Endodermal cell (in vitro differentiated cells): ENCODE measurements around the gene MAP3K20. TPM values are rescaled to one million over a fixed set of nuclear protein-coding genes. Genes with fewer than 3 reads are reported as not detected.

Experiments used
- DNase-seq: peaks from one replicate; pipeline ENCODE4 v3.0.0-alpha.2; 2017
- H3K27ac ChIP-seq: 2 replicates; pipeline ENCODE4 v1.5.1; 2013; ENCODE audit warnings: mild to moderate bottlenecking, low read depth, low read length, moderate library complexity
- H3K27me3 ChIP-seq: 2 replicates; pipeline ENCODE4 v1.6.1; 2013; ENCODE audit warnings: mild to moderate bottlenecking, low read length, moderate library complexity; ENCODE audit not compliant: insufficient read depth, control insufficient read depth, poor library complexity, severe bottlenecking
- H3K36me3 ChIP-seq: 2 replicates; pipeline ENCODE4 v1.7.0; 2013; ENCODE audit warnings: mild to moderate bottlenecking, low read length, moderate library complexity; ENCODE audit not compliant: control insufficient read depth, insufficient read depth
- H3K4me1 ChIP-seq: one replicate; pipeline ENCODE4 v1.7.0; 2013; ENCODE audit warnings: low read length; ENCODE audit not compliant: control insufficient read depth, insufficient read depth
- H3K4me3 ChIP-seq: 2 replicates; pipeline ENCODE4 v1.5.1; 2013; ENCODE audit warnings: mild to moderate bottlenecking, low read length, moderate library complexity
- H3K9ac ChIP-seq: 2 replicates; pipeline ENCODE4 v1.6.1; 2013; ENCODE audit warnings: mild to moderate bottlenecking, low read length, moderate library complexity; ENCODE audit not compliant: poor library complexity, severe bottlenecking; ENCODE audit errors: extremely low read depth
- H3K9me3 ChIP-seq: 2 replicates; pipeline ENCODE4 v1.6.1; 2013; ENCODE audit warnings: mild to moderate bottlenecking, low read length, moderate library complexity; ENCODE audit not compliant: control insufficient read depth
- H3K27ac Mint-ChIP-seq: 2 replicates; pipeline ENCODE4 v1.8.0; 2020; ENCODE audit warnings: mixed read lengths
- H3K27me3 Mint-ChIP-seq: 2 replicates; pipeline ENCODE4 v1.8.0; 2021; ENCODE audit warnings: mild to moderate bottlenecking, mixed read lengths; ENCODE audit not compliant: insufficient read depth
- H3K36me3 Mint-ChIP-seq: 2 replicates; pipeline ENCODE4 v1.8.0; 2020; ENCODE audit warnings: low read depth, mixed read lengths
- H3K4me1 Mint-ChIP-seq: 2 replicates; pipeline ENCODE4 v1.8.0; 2020; ENCODE audit warnings: mixed read lengths
- H3K4me3 Mint-ChIP-seq: 2 replicates; pipeline ENCODE4 v1.8.0; 2020; ENCODE audit warnings: mild to moderate bottlenecking, moderate library complexity, mixed read lengths
- H3K9me3 Mint-ChIP-seq: 2 replicates; pipeline ENCODE4 v1.8.0; 2020; ENCODE audit warnings: mild to moderate bottlenecking, mixed read lengths
- WGBS, 2 experiments: methylation state at CpG; one replicate each; pipeline versions ENCODE4 v1.1.5 to v1.1.7; 2013; ENCODE audit warnings: missing lambda C conversion rate in 2 of 2, mixed read lengths in 1 of 2; ENCODE audit not compliant: insufficient coverage in 1 of 2, insufficient read length in 1 of 2; 5-methylcytosine and 5-hydroxymethylcytosine counted together
- total RNA-seq, 2 donors: library from RNA; stranded (reverse); fragmentation: NEBNext Ultra II Directional in 1 of 2; extraction: Animal tissue kit (Norgen Biotek cat#: 25700) in 1 of 2; gene quantifications; 2 replicates in 1 of 2; 3 replicates in 1 of 2; pipeline ENCODE4 v1.2.1, GENCODE V29; 2021
- TF ChIP-seq, protein P1 (sequence below): fragments of 200-600 bp; sonication (generic); conservative IDR thresholded peaks from 2 replicates; pipeline ENCODE4 v1.5.0; 2021; ENCODE audit warnings: antibody characterized with exemption, mild to moderate bottlenecking

Gene MAP3K20
- total RNA-seq, 2 donors from 2014 or later, result 29.4 to 29.9 TPM

DNA sequence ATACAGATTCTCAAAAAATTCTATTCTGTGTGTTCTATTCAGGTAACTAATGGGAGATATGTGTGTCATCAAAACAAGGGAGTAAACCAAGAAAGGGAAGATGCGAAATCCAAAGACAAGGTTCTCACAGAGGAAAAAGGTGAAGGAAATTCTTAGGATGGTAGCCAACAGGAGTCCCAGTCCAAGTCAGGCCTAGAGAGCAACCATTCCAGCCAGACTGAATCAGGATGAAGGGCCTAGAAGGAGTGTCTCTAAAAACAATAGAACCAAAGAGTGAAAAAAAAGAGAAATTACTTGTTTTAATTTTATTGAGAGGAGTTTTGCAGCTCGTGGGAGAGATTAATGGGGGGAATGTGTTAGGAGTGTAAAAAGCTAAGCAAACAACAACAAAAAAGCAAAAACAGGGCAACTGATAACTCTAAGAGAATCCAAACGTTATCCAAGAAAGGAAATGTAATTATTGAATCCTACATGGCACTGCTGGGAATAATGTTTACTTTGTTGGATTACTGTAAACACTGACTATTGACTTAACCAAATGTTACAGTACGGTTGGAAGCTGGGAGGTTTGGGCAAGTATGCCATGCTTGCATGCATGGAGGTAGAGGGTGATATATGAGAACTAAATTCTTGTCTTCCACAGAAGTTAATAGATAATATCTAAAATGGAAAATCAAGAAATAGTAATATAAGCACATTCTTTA lies 12.3 kb downstream of the MAP3K20 start:
- H3K4me1 Mint-ChIP-seq, result peaks cover 34% of the 10 kb centered on the region
- no peak overlapping the region for H3K9ac ChIP-seq
- WGBS, 2 experiments, result 83 to 93% methylated on average over 2 to 4 of the region's 4 CpGs
- no peaks in the 10 kb centered on the region for H3K27me3 ChIP-seq
- TF ChIP-seq, protein P1, sequence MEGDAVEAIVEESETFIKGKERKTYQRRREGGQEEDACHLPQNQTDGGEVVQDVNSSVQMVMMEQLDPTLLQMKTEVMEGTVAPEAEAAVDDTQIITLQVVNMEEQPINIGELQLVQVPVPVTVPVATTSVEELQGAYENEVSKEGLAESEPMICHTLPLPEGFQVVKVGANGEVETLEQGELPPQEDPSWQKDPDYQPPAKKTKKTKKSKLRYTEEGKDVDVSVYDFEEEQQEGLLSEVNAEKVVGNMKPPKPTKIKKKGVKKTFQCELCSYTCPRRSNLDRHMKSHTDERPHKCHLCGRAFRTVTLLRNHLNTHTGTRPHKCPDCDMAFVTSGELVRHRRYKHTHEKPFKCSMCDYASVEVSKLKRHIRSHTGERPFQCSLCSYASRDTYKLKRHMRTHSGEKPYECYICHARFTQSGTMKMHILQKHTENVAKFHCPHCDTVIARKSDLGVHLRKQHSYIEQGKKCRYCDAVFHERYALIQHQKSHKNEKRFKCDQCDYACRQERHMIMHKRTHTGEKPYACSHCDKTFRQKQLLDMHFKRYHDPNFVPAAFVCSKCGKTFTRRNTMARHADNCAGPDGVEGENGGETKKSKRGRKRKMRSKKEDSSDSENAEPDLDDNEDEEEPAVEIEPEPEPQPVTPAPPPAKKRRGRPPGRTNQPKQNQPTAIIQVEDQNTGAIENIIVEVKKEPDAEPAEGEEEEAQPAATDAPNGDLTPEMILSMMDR, result no peak
- H3K4me1 ChIP-seq, result peaks cover 7% of the 10 kb centered on the region
- H3K9me3 ChIP-seq, result no peaks in the 10 kb centered on the region
- H3K27ac Mint-ChIP-seq, result no peak overlapping the region
- peaks cover 3% of the 10 kb centered on the region for H3K36me3 Mint-ChIP-seq
- DNase-seq, result no peak
- no peaks in the 10 kb centered on the region for H3K27me3 Mint-ChIP-seq
- no peak overlapping the region for H3K27ac ChIP-seq
- H3K36me3 ChIP-seq, result peaks cover 7% of the 10 kb centered on the region
- no peaks in the 10 kb centered on the region for H3K9me3 Mint-ChIP-seq
- no peak overlapping the region for H3K4me3 ChIP-seq
- H3K4me3 Mint-ChIP-seq, result no peak overlapping the region

GRCh38 chr2:173090276-173090877 lies 14.7 kb downstream of the MAP3K20 start:
- peaks cover 7% of the 10 kb centered on the region for H3K4me1 ChIP-seq
- peaks cover 16% of the 10 kb centered on the region for H3K36me3 ChIP-seq
- H3K9ac ChIP-seq, result no peak overlapping the region
- no peak overlapping the region for H3K4me3 ChIP-seq
- H3K9me3 ChIP-seq, result no peaks in the 10 kb centered on the region
- H3K27me3 ChIP-seq, result no peaks in the 10 kb centered on the region
- no peaks in the 10 kb centered on the region for H3K9me3 Mint-ChIP-seq
- H3K27me3 Mint-ChIP-seq, result no peaks in the 10 kb centered on the region
- peaks cover 6% of the 10 kb centered on the region for H3K36me3 Mint-ChIP-seq
- TF ChIP-seq, protein P1, result no peak
- no peak overlapping the region for H3K27ac ChIP-seq
- peaks cover 34% of the 10 kb centered on the region for H3K4me1 Mint-ChIP-seq
- H3K4me3 Mint-ChIP-seq, result no peak overlapping the region
- peak overlapping the region; percentile 8 for H3K27ac Mint-ChIP-seq
- 87 to 94% methylated on average over 3 to 11 of the region's 11 CpGs for WGBS, 2 experiments
- peak; percentile 51 for DNase-seq

DNA sequence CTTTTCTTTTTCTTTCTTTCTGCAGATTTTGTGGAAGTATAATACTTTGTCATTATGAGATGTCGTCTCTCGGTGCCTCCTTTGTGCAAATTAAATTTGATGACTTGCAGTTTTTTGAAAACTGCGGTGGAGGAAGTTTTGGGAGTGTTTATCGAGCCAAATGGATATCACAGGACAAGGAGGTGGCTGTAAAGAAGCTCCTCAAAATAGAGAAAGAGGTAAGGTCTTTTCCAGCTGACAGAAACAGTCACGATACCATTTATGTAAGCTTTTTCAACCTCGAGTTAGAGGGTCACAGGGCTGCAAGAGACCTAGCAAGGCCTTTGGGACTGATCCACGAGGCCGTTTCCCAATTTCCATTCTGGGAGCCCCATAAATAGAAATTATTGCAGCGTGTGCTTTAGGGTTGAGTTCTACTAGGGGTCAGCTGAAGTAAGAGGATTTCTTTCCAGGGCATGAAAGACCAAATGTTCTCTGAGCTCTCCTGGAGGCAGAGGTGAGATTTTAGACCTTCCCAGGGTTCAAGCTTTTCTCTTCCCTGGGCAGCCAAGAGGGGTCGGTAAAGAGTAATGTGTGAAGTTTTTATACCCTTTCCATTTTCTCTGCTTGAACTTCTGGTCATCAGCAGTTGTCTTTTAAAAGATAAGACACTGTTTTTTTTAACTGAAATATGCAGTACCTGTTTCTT lies 15.5 kb downstream of the MAP3K20 start:
- Histone ChIP-seq H3K4me3 (no peak overlapping the region), H3K9ac (no peak overlapping the region), H3K9me3 (no peaks in the 10 kb centered on the region), H3K27ac (no peak overlapping the region), H3K27me3 (no peaks in the 10 kb centered on the region), H3K36me3 (peaks cover 16% of the 10 kb centered on the region), H3K4me1 (peaks cover 7% of the 10 kb centered on the region)
- Mint-ChIP-seq H3K4me3 (no peak overlapping the region), H3K4me1 (peaks cover 34% of the 10 kb centered on the region), H3K36me3 (peaks cover 6% of the 10 kb centered on the region), H3K27ac (no peak overlapping the region), H3K27me3 (no peaks in the 10 kb centered on the region), H3K9me3 (no peaks in the 10 kb centered on the region)
- whole genome bisulfite sequencing, 2 experiments, result 96 to 97% methylated on average over 9 to 10 of the region's 10 CpGs
- no peak for DNase-seq
- TF ChIP-seq, protein P1, result peak; percentile 73
